GM19438 (cell line): ENCODE data around the gene JADE3.

Experiments used
- ATAC-seq: cut with Tn5 transposase; IDR thresholded peaks from one replicate; pipeline ENCODE4 v1.9.1; 2021; ENCODE audit warnings: low read depth; ENCODE audit not compliant: unreplicated experiment

The JADE3 gene

DNA sequence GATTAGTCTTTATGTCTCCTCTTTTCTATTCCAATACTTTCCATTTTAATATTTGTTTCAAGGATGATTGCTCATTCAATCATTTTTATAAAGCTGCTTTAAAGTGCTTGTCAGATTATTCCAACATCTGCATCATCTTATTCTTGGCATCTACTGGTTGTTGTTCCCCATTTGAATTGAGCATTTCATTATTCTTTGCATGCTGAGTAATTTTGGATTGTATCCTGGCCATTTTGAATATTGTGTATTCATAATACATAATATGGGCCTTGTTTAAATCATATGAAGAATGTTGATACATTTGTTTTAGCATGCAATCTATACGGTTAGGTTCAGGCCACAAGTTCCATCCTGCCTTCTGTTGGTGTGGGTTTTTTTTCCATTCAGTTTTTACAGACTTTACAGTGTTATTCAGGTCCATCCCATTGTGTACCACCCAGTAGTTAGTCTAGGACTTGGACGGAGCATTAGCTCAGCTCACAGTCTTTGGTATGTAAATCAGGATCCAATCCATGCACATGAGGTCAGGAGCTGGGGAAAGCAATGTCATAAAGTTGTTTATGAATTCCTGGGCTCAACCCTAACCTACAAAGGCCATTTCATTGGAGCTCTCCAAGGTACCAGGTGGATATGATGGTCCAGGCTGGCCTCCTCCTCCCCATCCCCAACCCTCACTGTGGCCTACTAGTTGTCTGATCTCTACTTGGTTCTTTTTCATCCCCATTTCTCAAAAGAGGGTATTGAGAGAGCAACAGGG lies 186.3 kb downstream of the JADE3 start:
- no peak for ATAC-seq

DNA sequence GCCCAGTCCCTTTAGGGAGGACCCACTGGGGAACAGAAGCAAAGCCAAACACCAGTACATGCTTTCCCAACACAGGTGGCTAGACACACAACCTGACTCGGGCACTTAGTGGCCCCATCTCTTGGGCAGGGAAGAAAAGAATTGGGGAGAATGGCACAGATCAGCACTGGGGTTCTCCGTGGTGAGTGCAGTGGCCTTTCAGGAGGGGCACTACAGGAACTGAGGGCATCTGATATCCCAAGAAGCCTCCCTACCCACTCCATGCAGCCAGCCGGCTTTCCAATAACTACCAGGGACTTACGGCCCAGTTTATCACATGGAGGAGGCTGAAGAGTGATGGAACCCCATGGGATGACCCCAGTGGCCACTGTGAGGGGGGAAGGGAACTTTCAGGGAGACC lies 189.0 kb downstream of the JADE3 start:
- no peak for ATAC-seq
